HepG2 (cell line): ENCODE measurements around the gene OTOG. TPM values are rescaled to one million over a fixed set of nuclear protein-coding genes. Genes with fewer than 3 reads are reported as not detected.

Experiments used
- ATAC-seq: fragments of 200-7000 bp; cut with Tn5 transposase; 3 replicates; pipeline ENCODE4 v1.9.1; 2020; ENCODE audit warnings: mild to moderate bottlenecking, moderate library complexity
- BruUV-seq: library from RNA; stranded (reverse); fragments of 400-500 nt; replicated peaks from 2 replicates; lab custom pipeline; 2021; lab: Mats Ljungman, UMichigan
- CTCF ChIA-PET: fragments of 300-600 bp; formaldehyde crosslinking; extraction: SDS; loops from one replicate; lab custom pipeline; 2021; ENCODE audit warnings: low total read pairs, inconsistent platforms, low intra/inter-chr PET ratio; lab: Yijun Ruan, JAX
- POLR2A ChIA-PET: fragments of 350-600 bp; sonication (Branson Sonifier 250); formaldehyde crosslinking; loops from one replicate; lab custom pipeline; 2020; ENCODE audit warnings: antibody characterized with exemption, inconsistent platforms; lab: Yijun Ruan, JAX
- DNase-seq: peaks from one replicate; pipeline ENCODE4 v3.0.0-alpha.2; 2015; ENCODE audit warnings: low spot score
- FAIRE-seq: peaks from 3 replicates; lab custom pipeline; 2011; peaks lifted over from hg19 to GRCh38; lab: Jason Lieb, UNC
- H2AFZ ChIP-seq: one replicate; pipeline ENCODE4 v1.6.1; 2011; ENCODE audit warnings: low read length, inconsistent platforms
- H3K27ac ChIP-seq: fragments of 300-600 bp; 3 replicates; pipeline ENCODE4 v1.8.0; 2011; ENCODE audit warnings: mixed run types, mild to moderate bottlenecking, mixed read lengths, low read length, inconsistent platforms; ENCODE audit not compliant: insufficient read depth; ENCODE audit errors: extremely low read length
- H3K27me3 ChIP-seq, 2 experiments: fragments of 200-600 bp in 1 of 2; 2 replicates in 1 of 2; 3 replicates in 1 of 2; pipeline versions ENCODE4 v1.6.0 to v1.8.0; 2011; ENCODE audit warnings: low read length in 2 of 2, mild to moderate bottlenecking in 2 of 2, moderate library complexity in 2 of 2, inconsistent platforms in 1 of 2; ENCODE audit not compliant: insufficient read depth in 2 of 2, control insufficient read depth in 1 of 2
- H3K36me3 ChIP-seq, 2 experiments: fragments of 200-600 bp in 1 of 2; replicated peaks in 1 of 2; 2 replicates in 1 of 2; 3 replicates in 1 of 2; pipeline versions ENCODE4 v1.5.1 to v1.8.0; 2011; ENCODE audit warnings: low read length in 2 of 2, inconsistent platforms in 1 of 2; ENCODE audit not compliant: insufficient read depth in 2 of 2, control insufficient read depth in 1 of 2
- H3K4me1 ChIP-seq: 2 replicates; pipeline ENCODE4 v1.5.1; 2012; ENCODE audit warnings: low read length, inconsistent platforms; ENCODE audit not compliant: insufficient read depth
- H3K4me2 ChIP-seq: 2 replicates; pipeline ENCODE4 v1.6.0; 2011; ENCODE audit warnings: low read depth, low read length, inconsistent platforms
- H3K4me3 ChIP-seq, 3 experiments: fragments of 200-600 bp in 1 of 3; sonication (generic), shearing (Covaris generic) in 1 of 3; replicated peaks in 1 of 3; 2 replicates each; pipeline ENCODE4 v1.5.1; 2011 to 2016; ENCODE audit warnings: low read length in 3 of 3, inconsistent platforms in 2 of 3, low read depth in 2 of 3, mild to moderate bottlenecking in 2 of 3, control low read depth in 1 of 3, mixed read lengths in 1 of 3; ENCODE audit not compliant: insufficient read depth in 1 of 3
- H3K79me2 ChIP-seq: one replicate; pipeline ENCODE4 v1.6.1; 2011; ENCODE audit warnings: low read length, inconsistent platforms; ENCODE audit not compliant: insufficient read depth
- H3K9ac ChIP-seq: 2 replicates; pipeline ENCODE4 v1.6.0; 2011; ENCODE audit warnings: mild to moderate bottlenecking, low read depth, low read length, inconsistent platforms; ENCODE audit not compliant: insufficient read depth
- H3K9me3 ChIP-seq: 2 replicates; pipeline ENCODE4 v1.5.1; 2012; ENCODE audit warnings: mild to moderate bottlenecking, low read length
- H4K20me1 ChIP-seq: 2 replicates; pipeline ENCODE4 v1.6.0; 2011; ENCODE audit warnings: inconsistent platforms, mild to moderate bottlenecking, low read length, moderate library complexity; ENCODE audit not compliant: insufficient read depth
- ZBTB40 ChIP-seq, 2 experiments: fragments of 450-650 bp in 1 of 2; sonication (generic) in 1 of 2; formaldehyde crosslinking in 1 of 2; IDR thresholded peaks; 2 replicates each; pipeline versions ENCODE4 v1.6.1 to v1.8.0; 2016 to 2022; ENCODE audit warnings: antibody characterized with exemption in 1 of 2, mild to moderate bottlenecking in 1 of 2, missing genetic modification reagents in 1 of 2
- ZNF335 ChIP-seq: sonication (generic); formaldehyde crosslinking; IDR thresholded peaks from 2 replicates; pipeline ENCODE4 v1.4.0; 2020; ENCODE audit warnings: missing genetic modification reagents
- WGBS: methylation state at CpG from one replicate; pipeline ENCODE4 v1.1.6; 2017; ENCODE audit warnings: low lambda C conversion rate; 5-methylcytosine and 5-hydroxymethylcytosine counted together
- in situ Hi-C: cut with HindIII; loops from 2 replicates; pipeline ENCODE4 v1.10.0; 2017; ENCODE audit warnings: low pct_unique_long_range_greater_than_20kb; ENCODE audit not compliant: extremely low pct_ligation_motif_present
- intact Hi-C: fragments of 100-400 bp; cut with micrococcal nuclease; formaldehyde crosslinking; loops from one replicate; pipeline ENCODE4 v1.10.0; 2022; ENCODE audit not compliant: unreplicated experiment
- polyA plus RNA-seq, 8 experiments: library from polyadenylated mRNA; depleted of rRNA in 3 of 8; stranded (reverse) in 7 of 8; unstranded in 1 of 8; fragments of >200 nt; fragmentation: Illumina TruSeq in 4 of 8; extraction: Trizol in 4 of 8; gene quantifications; 2 replicates each; pipeline versions ENCODE4 v1.2.1 to v1.2.3, GENCODE V29; 2011 to 2016; ENCODE audit warnings: low read depth in 4 of 8, missing spikeins in 1 of 8, mixed read lengths in 1 of 8; ENCODE audit not compliant: insufficient read depth in 1 of 8
- total RNA-seq, 5 experiments: library from RNA; depleted of rRNA; stranded (reverse); fragments of >200 nt; fragmentation: Illumina TruSeq; extraction: Trizol; gene quantifications; 2 replicates each; pipeline ENCODE4 v1.2.3, GENCODE V29; 2016; ENCODE audit warnings: low read depth in 1 of 5

OTOG gene
- total and polyA plus RNA-seq, 2 of the 13 experiments (the other 11 are each of a cell fraction or from before 2014, with no cell fraction given), result not detected

GRCh38 chr11:17633279-17633986, 86.4 kb downstream of the OTOG start:
- intact Hi-C loops (no loop called here), in situ Hi-C loops (no loop called here)
- ChIA-PET POLR2A (no interaction called here), CTCF (no interaction called here)
- BruUV-seq, result no TSS peak
- DNase-seq (no peak), FAIRE-seq (no peak), ATAC-seq (peak; percentile 17; the same call in 1 of the 3 replicates)
- Histone ChIP-seq H2AFZ (no peak overlapping the region), H3K36me3 (no peaks in the 10 kb centered on the region), H3K9me3 (no peaks in the 10 kb centered on the region), H3K4me2 (no peak overlapping the region), H3K79me2 (no peaks in the 10 kb centered on the region), H3K4me1 (no peaks in the 10 kb centered on the region), H3K4me3 (no peak overlapping the region), H4K20me1 (no peaks in the 10 kb centered on the region), H3K9ac (no peak overlapping the region), H3K27me3 (peaks cover 3 to 35% of the 10 kb centered on the region in 2 experiments; a peak in 3 of 5 replicates), H3K27ac (no peak overlapping the region)
- WGBS, result 44% methylated on average over 3 of the region's 11 CpGs
- TF ChIP-seq ZNF335 (CRISPR knock-in tag) (no peak), ZBTB40 (IDR thresholded peaks at IDR 0.05) (no peak), ZBTB40 (CRISPR knock-in tag; IDR thresholded peaks at IDR 0.05) (peak; percentile 66; the same call in 1 of the 2 replicates)
